Measurements from ENCODE around the gene CASR. TPM values are rescaled to one million over a fixed set of nuclear protein-coding genes. Genes with fewer than 3 reads are reported as not detected.

Gene CASR
- polyA plus RNA-seq, 2 of the 4 experiments (the other 2 are of a cell fraction): not detected

DNA sequence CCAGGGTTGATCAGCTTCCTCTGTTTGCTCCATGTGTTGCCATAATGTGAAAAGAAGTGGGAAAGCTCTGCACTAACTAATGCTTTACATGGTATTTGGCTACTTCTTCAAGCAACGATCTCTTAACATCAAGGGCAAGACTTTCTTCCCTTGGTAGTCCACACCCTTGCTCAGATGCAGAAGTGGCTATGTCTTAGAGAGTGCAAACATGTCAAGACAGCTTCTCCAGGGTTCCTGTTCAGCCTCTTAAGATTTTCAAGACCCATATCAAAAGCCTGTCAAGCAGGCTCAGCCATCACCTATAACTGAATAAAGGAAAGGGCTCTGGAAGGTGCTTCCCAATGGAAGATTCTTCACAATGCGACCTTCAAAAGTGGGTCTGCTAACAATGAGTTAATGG, 76.7 kb downstream of the CASR start:
- no peaks in the 10 kb centered on the region for H3K4me1 ChIP-seq
- ChIA-PET POLR2A (no interaction called here), CTCF (interaction anchor here (0.6 to 3.0 kb wide), 9 partner anchors 11 to 714 kb away, joined by 3 to 19 read pairs (median 5); partner anchors contain the start of gene POLQ)
- ATAC-seq: no peak
- no peak overlapping the region for H3K4me2 ChIP-seq
- H3K9me3 ChIP-seq: no peaks in the 10 kb centered on the region
- FAIRE-seq: no peak
- DNase-seq (ENCODE audit: low read depth in 1 of 2, low spot score in 1 of 2): no peak
- H3K27ac ChIP-seq: no peak overlapping the region
- TF ChIP-seq RCOR1 (IDR thresholded peaks at IDR 0.05; ENCODE audit: low read depth, low read length): no peak
- no peak for TF ChIP-seq HOXA7 (CRISPR knock-in tag; IDR thresholded peaks at IDR 0.05)
- TF ChIP-seq RARB (CRISPR knock-in tag; IDR thresholded peaks at IDR 0.05): no peak
- TF ChIP-seq PHF8 (IDR thresholded peaks at IDR 0.05; ENCODE audit: borderline replicate concordance, low read depth): no peak
- TF ChIP-seq HOXB5 (CRISPR knock-in tag; IDR thresholded peaks at IDR 0.05): no peak
- TF ChIP-seq MAZ (IDR thresholded peaks at IDR 0.05; ENCODE audit: borderline replicate concordance, low read depth, low read length): no peak
- no peak for TF ChIP-seq FOSB (CRISPR knock-in tag; IDR thresholded peaks at IDR 0.05)
- no peak for TF ChIP-seq SMC3 (IDR thresholded peaks at IDR 0.05)
- TF ChIP-seq JUN (IDR thresholded peaks at IDR 0.05): no peak
- no peak for TF ChIP-seq NFE2L2 (conservative IDR thresholded peaks at IDR 0.05; ENCODE audit: low read length)
- TF ChIP-seq NR3C1 (IDR thresholded peaks at IDR 0.05): no peak
- TF ChIP-seq, protein P1, sequence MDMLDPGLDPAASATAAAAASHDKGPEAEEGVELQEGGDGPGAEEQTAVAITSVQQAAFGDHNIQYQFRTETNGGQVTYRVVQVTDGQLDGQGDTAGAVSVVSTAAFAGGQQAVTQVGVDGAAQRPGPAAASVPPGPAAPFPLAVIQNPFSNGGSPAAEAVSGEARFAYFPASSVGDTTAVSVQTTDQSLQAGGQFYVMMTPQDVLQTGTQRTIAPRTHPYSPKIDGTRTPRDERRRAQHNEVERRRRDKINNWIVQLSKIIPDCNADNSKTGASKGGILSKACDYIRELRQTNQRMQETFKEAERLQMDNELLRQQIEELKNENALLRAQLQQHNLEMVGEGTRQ (IDR thresholded peaks at IDR 0.05): no peak
- WGBS (ENCODE audit: missing lambda C conversion rate): 13% methylated on average over 2 of the region's 2 CpGs
- no peak overlapping the region for H3K4me3 ChIP-seq

DNA sequence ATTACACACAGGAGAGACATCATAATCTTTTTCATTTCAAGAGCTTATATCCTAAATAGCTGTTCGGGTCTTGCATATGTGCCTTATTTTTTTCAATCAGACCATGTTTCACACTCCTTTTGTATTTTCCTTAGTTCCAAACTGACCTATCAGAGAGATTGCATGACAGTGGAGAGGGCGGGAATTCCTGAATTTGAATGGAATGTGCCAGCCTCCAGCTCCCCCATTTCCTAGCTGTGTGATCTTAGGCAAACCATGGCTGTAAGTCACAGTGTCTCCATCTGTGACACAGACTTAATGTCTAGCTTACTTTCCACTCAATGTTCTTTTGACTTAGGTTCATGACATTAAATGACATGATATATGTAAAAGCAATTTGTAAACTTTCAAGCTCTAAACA, 79.6 kb downstream of the CASR start:
- FAIRE-seq (no peak), ATAC-seq (no peak), DNase-seq (ENCODE audit: low read depth in 1 of 2, low spot score in 1 of 2) (no peak)
- Histone ChIP-seq H3K9me3 (no peaks in the 10 kb centered on the region), H3K27ac (no peak overlapping the region), H3K4me2 (no peak overlapping the region), H3K4me1 (no peaks in the 10 kb centered on the region), H3K4me3 (no peak overlapping the region)
- ChIA-PET POLR2A (no interaction called here), CTCF (interaction anchor here (0.8 to 1.4 kb wide), 4 partner anchors 10 to 717 kb away, joined by 4 to 6 read pairs (median 4); partner anchors contain the start of gene POLQ)
- 4% methylated on average over 2 of the region's 2 CpGs for WGBS (ENCODE audit: missing lambda C conversion rate)
- TF ChIP-seq CHD2 (IDR thresholded peaks at IDR 0.05; ENCODE audit: low read length, partially characterized antibody) (no peak), ZFP36 (IDR thresholded peaks at IDR 0.05; ENCODE audit: borderline replicate concordance, partially characterized antibody) (no peak), BHLHE40 (IDR thresholded peaks at IDR 0.05; ENCODE audit: low read depth, low read length) (no peak), SMC3 (IDR thresholded peaks at IDR 0.05) (no peak), FOXS1 (CRISPR knock-in tag; IDR thresholded peaks at IDR 0.05) (no peak), EP300 (IDR thresholded peaks at IDR 0.05) (no peak), EHF (CRISPR knock-in tag; IDR thresholded peaks at IDR 0.05) (no peak), JUN (IDR thresholded peaks at IDR 0.05) (no peak), NFE2L2 (conservative IDR thresholded peaks at IDR 0.05; ENCODE audit: low read length) (no peak), NR3C1 (IDR thresholded peaks at IDR 0.05) (no peak), HDAC2 (IDR thresholded peaks at IDR 0.05) (no peak), GATA3 (IDR thresholded peaks at IDR 0.05; ENCODE audit: borderline replicate concordance) (no peak), ZNF302 (CRISPR knock-in tag; IDR thresholded peaks at IDR 0.05) (no peak), TFCP2L1 (CRISPR knock-in tag; IDR thresholded peaks at IDR 0.05) (no peak), EHMT2 (IDR thresholded peaks at IDR 0.05; ENCODE audit: low read depth) (no peak)
- TF ChIP-seq, protein P2, sequence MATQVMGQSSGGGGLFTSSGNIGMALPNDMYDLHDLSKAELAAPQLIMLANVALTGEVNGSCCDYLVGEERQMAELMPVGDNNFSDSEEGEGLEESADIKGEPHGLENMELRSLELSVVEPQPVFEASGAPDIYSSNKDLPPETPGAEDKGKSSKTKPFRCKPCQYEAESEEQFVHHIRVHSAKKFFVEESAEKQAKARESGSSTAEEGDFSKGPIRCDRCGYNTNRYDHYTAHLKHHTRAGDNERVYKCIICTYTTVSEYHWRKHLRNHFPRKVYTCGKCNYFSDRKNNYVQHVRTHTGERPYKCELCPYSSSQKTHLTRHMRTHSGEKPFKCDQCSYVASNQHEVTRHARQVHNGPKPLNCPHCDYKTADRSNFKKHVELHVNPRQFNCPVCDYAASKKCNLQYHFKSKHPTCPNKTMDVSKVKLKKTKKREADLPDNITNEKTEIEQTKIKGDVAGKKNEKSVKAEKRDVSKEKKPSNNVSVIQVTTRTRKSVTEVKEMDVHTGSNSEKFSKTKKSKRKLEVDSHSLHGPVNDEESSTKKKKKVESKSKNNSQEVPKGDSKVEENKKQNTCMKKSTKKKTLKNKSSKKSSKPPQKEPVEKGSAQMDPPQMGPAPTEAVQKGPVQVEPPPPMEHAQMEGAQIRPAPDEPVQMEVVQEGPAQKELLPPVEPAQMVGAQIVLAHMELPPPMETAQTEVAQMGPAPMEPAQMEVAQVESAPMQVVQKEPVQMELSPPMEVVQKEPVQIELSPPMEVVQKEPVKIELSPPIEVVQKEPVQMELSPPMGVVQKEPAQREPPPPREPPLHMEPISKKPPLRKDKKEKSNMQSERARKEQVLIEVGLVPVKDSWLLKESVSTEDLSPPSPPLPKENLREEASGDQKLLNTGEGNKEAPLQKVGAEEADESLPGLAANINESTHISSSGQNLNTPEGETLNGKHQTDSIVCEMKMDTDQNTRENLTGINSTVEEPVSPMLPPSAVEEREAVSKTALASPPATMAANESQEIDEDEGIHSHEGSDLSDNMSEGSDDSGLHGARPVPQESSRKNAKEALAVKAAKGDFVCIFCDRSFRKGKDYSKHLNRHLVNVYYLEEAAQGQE (IDR thresholded peaks at IDR 0.05): no peak
- TF ChIP-seq, protein P3, sequence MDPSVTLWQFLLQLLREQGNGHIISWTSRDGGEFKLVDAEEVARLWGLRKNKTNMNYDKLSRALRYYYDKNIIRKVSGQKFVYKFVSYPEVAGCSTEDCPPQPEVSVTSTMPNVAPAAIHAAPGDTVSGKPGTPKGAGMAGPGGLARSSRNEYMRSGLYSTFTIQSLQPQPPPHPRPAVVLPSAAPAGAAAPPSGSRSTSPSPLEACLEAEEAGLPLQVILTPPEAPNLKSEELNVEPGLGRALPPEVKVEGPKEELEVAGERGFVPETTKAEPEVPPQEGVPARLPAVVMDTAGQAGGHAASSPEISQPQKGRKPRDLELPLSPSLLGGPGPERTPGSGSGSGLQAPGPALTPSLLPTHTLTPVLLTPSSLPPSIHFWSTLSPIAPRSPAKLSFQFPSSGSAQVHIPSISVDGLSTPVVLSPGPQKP (IDR thresholded peaks at IDR 0.05; ENCODE audit: low read depth, low read length): no peak
- TF ChIP-seq, protein P4, sequence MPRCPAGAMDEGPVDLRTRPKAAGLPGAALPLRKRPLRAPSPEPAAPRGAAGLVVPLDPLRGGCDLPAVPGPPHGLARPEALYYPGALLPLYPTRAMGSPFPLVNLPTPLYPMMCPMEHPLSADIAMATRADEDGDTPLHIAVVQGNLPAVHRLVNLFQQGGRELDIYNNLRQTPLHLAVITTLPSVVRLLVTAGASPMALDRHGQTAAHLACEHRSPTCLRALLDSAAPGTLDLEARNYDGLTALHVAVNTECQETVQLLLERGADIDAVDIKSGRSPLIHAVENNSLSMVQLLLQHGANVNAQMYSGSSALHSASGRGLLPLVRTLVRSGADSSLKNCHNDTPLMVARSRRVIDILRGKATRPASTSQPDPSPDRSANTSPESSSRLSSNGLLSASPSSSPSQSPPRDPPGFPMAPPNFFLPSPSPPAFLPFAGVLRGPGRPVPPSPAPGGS (IDR thresholded peaks at IDR 0.05): no peak
- TF ChIP-seq, protein P5, sequence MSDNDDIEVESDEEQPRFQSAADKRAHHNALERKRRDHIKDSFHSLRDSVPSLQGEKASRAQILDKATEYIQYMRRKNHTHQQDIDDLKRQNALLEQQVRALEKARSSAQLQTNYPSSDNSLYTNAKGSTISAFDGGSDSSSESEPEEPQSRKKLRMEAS (IDR thresholded peaks at IDR 0.05): no peak
